Embryonic facial prominence (tissue), 1 donor: ENCODE measurements around the gene PARP12.
"Not testable (repeated sequence)": the region's sequence is repeated elsewhere in the genome, so short reads cannot be mapped to it uniquely, and the experiment has no call there.

Experiments
- DNase-seq: peaks from one replicate; pipeline ENCODE4 v3.0.0-alpha.2; 2016; ENCODE audit errors: extremely low spot score

PARP12 gene, protein sequence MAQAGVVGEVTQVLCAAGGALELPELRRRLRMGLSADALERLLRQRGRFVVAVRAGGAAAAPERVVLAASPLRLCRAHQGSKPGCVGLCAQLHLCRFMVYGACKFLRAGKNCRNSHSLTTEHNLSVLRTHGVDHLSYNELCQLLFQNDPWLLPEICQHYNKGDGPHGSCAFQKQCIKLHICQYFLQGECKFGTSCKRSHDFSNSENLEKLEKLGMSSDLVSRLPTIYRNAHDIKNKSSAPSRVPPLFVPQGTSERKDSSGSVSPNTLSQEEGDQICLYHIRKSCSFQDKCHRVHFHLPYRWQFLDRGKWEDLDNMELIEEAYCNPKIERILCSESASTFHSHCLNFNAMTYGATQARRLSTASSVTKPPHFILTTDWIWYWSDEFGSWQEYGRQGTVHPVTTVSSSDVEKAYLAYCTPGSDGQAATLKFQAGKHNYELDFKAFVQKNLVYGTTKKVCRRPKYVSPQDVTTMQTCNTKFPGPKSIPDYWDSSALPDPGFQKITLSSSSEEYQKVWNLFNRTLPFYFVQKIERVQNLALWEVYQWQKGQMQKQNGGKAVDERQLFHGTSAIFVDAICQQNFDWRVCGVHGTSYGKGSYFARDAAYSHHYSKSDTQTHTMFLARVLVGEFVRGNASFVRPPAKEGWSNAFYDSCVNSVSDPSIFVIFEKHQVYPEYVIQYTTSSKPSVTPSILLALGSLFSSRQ

DNA sequence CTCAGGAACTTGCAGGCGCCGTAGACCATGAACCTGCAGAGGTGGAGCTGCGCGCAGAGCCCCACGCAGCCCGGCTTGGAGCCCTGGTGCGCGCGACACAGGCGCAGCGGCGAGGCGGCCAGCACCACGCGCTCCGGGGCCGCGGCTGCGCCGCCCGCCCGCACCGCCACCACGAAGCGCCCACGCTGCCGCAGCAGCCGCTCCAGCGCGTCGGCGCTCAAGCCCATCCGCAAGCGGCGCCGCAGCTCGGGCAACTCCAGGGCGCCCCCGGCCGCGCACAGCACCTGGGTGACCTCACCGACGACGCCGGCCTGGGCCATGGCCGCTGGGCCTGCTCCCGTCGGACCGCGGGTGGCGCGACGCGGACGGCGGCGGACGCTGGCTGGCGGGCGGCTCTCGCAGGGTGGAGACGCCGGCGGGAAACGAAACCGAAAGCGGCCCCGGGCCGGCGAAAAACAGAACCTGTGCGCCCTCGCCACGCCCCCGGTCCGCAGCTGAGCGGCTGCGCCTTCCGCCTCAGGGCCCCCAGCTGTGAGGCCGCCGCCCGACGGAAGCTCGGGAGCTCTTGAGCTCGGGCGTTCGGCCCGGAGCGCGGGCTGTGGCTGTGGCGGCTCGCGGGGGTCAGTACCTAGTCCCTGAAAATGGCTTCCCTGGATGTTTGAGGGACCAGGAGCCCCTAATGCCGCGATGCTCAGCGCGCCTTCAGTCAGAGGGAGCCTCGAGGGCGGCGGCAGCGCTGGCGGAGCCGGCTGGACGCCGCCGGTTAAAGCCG, at the start of gene PARP12:
Gene PARP12 (minus strand): TSS at position 424 of the 772 bp plus-strand sequence. CDS start 104 bp downstream, at position 320.
- DNase-seq = no peak

DNA sequence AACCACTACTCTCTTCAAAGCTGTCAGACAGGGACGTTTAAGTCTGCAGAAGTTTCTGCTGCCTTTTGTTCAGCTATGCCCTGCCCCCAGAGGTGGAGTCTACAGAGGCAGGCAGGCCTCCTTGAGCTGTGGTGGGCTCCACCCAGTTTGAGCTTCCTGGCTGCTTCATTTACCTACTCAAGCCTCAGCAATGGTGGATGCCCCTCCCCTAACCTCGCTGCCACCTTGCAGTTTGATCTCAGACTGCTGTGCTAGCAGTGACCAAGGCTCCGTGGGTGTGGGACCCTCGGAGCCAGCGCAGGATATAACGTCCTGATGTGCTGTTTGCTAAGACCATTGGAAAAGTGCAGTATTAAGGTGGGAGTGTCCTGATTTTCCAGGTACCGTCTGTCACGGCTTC, 46.0 kb upstream of the PARP12 start:
- not testable (repeated sequence) for DNase-seq

DNA sequence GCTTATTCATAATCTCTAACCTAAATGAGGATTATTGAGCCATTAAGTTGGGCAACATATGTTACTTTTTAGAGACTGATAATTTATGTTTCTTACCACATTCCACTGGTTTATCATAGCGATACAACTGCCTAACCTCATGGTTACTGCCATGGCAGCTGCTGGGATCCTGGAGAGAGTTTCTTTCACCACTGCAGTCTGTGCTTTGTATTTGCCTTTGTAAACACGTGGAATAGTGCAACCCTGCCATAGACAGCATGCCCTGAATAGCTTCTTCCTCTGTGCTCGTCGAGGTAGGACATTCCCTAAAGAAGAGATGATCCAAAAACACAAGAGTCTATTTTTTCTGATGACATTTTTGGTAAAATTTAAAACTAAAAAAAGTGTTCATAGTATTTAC, 33.7 kb upstream of the PARP12 start:
- DNase-seq = no peak

DNA sequence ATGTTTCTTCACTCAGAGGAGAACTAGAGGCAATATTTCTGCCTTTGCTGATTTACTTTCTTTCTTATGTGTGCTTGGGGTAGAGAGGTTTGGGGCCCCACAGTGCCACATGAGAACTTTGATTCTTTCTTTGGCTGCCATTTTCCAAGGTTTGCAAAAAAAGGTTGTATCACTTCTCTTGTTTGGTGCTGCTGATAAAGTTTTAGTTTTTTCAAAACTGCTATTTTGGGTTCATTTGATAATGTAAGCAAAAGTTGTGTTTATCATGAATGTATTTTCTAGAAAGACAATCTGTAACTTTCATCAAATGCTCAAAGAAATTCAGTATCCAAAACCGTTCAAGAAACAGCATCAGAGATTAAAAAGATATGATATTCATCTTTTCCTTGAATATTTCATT, 30.6 kb upstream of the PARP12 start:
- no peak for DNase-seq

DNA sequence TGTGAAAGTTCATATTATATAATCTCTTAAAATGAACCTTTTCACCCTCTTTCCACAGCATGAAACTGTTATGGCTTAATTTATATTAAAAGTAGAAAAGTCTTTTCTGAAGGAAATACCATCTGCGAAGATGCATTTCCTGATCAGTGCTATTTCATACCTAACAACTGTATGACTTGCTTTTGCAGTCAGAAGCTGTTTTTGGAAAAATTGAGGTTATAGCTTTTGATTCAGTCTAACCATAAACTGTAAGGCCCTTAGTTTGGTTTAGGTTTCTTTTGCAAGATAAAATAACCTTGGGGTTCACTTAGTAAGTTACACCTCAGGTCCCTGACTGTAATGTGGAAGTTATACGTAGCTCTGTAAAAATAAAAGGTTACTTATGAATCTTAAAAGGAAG, 22.7 kb upstream of the PARP12 start:
- no peak for DNase-seq

DNA sequence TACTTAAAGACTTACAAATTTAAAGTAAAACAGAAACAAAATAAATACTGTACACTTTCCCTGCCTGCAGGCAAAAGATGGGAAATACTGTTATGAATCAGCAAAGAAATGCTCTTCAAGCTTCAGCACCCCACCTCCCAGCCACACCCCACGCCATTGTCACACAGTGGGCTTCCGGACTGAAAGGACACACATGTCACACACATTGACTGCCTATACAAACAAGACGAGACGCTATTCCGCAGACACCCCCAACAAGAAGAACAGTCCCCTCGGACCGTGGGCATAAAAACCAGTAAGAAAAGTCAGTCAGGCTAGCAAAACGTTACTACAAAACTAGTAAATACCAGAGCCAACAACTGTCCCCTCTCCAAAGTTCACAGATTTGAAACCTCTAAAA, 22.2 kb upstream of the PARP12 start:
- no peak for DNase-seq

DNA sequence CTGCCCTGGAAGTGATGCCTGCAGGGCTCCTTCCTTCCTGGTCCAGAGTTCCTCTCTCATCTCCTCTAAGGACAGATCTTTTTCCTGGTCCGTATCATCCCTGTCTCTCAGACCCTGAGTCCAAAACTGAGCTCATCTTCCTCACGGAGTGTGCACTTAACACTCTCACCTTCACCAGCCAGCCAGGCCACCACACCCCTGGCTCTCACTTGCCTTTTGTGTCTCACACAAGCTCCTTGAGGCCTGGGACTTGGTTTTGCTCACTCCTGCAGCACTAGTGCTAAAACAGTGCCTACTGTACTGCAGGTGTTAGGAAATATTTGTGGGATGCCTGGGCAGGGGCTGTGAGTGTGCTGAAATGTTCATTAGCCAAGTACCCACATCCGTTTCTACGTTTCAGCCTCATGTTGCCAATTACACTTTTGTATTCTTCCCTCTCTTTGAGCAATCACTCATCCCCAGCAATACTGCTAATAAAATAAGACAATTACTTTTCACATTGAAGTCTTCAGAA, 21.4 kb upstream of the PARP12 start:
- no peak for DNase-seq

DNA sequence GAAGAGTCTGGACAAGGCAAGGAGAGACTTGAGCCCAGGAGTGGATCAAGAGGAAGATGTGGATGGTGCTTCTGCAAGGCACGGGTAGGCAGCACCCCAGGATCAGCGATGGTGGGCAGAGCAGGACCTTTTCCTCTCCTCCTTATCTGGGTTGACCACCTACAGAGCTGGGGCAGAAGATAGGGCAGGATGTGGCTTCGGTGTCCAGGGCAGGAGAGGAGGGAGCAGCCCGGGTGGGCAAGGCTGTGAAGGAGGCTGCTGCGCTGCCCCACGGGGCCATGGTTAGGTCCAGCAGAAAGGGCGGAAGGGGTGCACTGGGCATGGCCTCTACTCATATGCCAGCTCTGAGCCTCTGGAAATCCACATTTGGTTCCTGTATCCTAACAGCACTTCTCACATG, 20.0 kb upstream of the PARP12 start:
- DNase-seq = no peak

DNA sequence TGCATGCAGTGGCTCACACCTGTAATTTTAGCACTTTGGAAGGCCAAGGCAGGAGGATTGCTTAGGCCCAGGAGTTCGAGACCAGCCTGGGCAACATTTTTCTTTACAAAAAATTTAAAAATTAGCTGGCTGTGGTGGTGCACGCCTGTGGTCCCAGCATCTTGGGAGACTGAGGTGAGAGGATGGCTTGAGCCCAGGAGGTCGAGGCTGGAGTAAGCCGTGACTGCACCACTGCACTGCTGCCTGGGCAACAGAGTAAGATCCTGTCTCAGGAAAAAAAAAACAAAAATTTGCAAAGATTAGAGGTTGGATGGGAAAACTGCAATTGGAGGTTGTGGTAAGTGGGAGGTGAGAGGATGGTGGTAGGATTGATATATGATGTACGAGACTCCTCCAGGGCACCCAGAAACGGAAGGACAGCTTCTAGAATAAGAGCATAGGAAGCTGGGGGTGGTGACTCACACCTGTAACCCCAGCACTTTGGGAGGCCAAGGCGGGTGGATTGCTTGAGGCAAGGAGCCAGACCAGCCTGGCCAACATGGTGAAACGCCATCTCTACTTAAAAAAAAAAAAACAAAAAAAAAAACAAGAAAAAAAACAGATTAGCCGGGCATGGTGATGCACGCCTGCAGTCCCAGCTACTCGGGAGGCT, 19.1 kb upstream of the PARP12 start:
- DNase-seq = no peak

DNA sequence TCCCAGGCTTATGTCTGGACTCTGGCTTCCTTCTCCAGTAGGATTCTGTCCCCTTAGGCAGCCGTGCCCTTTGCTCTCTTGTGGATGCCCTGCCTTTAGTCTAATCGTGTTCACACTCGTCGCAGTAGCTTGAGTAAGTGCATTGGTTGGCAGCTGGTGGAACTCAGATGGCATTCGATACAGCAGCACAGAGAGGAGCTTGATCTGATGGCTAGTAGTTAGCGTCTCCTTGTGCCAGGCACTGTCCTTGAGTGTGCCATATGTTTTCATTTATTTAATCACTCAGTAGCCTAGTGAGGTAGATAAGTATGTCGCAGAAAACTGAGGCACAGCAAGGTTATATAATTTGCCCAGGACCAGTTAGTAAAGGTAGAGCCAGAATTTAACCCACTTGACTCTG, 18.2 kb upstream of the PARP12 start:
- no peak for DNase-seq

DNA sequence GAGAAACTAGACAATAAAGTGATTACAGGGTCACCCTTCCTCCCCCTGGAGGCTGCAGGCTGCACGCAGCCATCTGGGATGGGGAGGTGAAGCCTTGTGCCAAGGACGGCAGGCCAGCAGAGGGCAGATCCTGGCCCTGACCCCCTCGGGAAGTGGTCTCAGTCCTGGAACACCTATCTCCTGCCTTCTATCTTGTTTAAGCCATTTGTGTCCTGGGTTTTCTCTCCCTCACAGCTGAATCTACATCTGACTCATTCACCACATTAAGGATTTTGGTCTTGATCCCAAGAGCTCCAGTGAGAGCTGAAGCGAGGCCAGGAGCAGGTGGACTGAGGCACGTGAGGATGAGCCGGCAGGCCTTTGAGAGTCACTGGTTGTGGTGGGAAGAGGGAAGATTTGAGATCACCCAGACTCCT, 16.4 kb upstream of the PARP12 start:
- DNase-seq = no peak

DNA sequence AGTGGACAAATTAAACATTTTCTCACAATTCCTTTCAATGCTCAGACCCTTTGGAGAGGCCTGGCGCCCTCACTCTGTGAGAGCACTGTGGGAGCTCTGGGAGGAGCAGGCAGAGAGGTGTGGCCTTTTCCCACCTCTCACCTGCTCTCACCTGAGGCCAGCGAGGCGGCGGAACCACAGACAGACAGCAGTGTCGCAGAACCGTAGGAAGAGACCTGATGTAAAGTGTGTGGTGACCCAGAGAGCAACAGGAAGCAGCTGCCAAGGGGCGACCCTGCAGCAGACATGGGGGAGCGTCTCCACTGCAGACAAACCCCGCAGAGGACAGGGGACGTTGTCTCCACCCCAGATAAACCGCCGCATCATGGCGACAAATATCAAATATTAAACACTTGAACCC, 15.6 kb upstream of the PARP12 start:
- DNase-seq = no peak

DNA sequence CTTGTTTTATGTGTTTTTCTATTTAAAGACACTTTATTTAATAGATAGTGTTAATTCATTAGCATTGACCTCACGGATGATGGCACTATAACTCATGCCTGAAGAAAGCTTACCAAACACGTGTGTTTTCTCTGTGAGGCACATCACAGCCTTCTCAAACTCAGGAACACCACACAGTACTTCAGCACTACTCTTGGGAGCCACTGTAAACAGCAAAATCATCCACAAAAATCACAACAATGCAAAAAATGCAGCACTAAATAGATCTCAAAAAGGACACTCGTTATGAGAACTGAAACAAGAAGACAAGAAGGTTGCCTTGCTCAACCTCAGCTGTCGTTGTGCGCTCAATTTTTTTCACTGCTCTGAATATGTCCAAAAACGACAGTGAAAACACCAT, 12.0 kb upstream of the PARP12 start:
- DNase-seq = no peak

DNA sequence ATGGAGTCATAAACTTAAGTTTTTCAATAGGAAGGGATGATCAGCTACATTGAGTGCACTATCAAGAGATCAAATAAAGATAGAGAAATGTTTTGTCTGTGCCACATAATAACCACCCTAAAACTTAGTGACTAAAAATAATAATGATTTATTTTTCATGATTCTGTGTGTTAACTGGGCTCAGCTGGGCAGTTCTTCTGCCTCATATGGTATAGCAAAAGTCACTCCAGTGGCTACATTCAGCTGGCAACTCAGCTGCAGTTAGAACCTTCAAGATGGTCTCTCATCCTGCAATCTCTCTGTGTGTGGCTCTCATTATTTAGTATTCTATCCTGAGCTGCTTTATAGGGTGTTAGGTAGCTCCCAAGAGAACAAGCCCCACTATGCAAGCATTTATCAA, 7.8 kb upstream of the PARP12 start:
- DNase-seq = no peak

DNA sequence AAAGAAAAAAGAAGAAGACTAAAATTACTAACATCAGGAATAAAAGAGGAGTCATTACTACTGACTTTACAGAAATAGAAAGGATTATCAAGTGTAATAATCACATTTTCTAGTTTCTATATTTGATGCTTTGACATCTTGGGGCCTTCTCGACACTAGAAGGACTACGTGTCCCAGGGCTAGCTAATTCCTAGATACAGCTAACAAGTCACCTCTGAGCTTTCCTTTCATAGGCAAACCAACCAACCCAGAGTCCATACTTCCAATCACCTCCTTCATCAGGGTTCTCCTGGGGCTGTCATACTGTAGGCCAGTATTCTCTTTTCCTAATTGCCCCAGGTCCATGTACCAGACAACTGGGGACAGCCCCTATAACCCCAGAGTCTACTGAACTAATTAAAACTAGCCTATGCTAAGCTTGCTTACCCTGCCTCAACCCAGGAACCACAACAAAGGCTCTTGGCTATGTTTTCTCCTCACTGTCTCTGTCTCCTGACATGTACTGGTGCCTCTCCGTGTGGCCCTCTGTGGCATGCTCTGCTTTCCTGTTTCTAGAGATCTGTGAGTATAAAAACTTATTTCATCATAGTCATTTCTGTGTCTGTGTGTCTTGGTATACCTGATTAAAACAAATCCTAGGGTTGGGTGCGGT, 6.7 kb upstream of the PARP12 start:
- no peak for DNase-seq

DNA sequence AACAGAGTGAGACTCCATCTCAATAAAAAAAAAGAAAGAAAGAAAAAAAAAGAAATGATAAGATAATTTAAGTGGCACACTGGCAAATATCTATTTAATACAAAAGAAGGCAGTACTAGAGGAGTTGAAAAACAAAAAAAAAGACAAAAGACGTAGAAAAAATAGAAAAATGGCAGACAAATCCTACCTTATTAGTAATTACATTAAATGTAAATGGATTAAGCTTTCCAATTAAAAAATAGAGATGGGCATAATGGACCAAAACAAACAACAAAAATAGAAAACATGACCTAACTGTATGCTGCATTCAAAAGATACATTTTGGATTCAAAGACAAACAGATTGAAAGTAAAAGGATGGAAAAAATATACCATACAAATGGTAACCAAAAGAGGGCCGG, 5.3 kb upstream of the PARP12 start:
- DNase-seq = no peak

DNA sequence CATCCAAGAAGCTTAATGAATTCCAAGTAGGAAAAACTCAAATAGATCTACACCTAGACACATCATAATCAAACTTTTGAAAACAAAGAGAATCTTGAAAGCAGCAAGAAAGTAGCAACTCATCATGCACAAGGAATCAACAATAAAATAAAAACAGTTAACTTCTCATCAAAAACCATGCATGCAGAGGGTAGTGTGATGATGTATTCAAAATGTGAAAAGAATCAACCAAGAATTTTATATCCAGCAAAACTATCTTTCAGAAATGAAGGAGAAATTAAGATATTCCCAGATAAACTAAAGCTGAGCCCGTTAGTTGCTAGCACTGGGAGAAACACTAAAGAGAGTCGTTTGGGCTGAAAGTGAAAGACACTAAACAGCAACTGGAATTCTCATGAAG, 4.3 kb upstream of the PARP12 start:
- DNase-seq = no peak

DNA sequence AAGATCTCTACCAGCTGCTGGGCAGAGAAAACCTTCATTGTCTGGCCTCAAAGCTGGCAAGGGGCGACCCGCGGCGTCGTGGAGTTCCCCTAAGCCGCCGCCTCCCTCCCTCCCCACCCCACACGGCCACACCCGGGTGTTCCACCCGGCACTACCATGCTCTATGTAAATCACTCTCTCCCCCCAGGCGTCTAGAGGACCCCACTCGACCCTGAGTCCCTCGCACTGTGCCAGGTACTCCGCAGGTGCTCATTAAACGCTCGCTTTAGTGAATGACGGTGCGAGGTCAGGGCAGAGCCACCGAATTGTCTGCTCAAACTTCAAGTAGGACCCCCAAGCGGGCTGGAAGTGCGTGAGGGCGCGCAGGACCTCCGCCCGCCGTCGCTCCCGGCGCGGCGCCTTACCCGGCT, 628 bp downstream of the PARP12 start:
- no peak for DNase-seq

DNA sequence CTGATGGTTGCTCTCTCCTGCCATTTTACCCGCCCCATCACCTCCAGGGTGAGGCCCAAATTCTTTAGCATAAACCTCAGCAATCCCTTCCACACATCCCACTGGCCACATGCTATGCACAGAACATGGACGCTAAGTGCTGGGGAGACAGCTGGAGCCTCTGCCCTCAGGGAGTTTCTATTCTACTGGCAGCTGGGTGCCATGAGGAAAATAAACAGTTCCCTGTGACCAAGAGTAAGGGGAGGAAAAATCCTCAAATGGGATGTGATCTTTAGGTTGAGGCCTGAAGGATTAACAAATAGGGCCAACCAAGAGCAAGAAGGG, 1.2 kb downstream of the PARP12 start:
- DNase-seq = no peak

DNA sequence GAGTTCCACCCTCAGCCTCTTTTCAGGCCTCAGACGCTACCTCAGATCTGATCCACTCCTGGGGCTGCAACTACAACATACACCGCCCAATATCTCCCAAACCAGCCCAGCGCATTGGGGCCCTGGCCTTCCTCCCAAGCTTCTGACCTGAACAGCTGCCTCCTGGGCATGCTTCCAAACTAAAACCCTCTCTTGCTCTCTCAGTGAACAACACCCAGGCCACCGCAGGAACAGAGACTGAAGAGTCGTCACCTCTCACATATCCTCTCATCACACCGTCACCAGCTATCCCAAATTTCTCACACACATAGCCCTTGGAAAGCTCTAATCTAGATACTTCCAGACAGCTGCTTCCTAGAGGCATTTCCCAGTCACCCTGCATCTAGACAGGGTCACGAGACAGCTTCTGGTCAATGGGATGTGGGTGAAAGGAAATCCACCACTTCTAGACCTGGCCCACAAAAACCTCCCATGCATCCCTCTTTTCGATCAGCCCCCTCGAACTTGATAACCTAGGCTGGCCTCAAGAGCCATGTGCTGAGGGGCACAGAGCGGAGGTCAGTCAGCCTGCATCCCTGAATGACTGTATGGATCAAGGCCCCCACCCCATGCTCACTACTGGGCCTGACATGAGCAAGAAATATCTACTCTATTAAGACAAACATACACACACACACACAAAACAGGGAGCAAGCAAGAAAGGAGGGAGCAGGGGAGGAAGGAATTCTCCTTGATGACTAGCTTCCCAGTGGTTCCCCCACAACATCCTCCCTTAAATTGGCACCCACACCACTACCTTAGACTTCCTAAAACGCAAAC, 1.8 kb downstream of the PARP12 start:
- DNase-seq = no peak

DNA sequence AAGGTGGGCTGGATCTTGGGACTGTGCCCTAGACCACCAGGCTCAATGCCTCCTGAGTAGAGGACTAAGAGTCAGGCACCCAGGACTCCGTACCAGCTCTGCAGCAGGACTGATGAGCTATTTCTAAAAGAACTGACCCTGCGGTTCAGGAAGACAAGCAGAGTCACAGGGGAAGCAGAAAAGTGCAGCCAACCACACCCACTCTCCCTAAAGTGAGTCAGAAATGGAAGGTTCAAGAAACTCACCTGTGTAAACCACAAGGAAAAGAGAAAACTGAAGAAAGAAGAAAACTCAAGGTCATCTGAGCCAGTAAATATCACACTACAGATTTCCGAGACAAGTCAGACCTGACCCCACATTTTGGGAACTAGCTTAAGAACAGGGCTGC, 2.5 kb downstream of the PARP12 start:
- no peak for DNase-seq
